Activated CD4-positive, alpha-beta T cell treated with anti-CD3 and anti-CD28 coated beads, Interleukin-2, amount 50 U/mL, for 24 hours (primary cell): ENCODE measurements around the gene SLC35E2B.

Experiments
- DNase-seq, 2 donors: peaks; one replicate each; pipeline ENCODE4 v3.0.0-alpha.2; 2020; ENCODE audit warnings: low read depth in 1 of 2, low spot score in 1 of 2

Gene SLC35E2B

DNA sequence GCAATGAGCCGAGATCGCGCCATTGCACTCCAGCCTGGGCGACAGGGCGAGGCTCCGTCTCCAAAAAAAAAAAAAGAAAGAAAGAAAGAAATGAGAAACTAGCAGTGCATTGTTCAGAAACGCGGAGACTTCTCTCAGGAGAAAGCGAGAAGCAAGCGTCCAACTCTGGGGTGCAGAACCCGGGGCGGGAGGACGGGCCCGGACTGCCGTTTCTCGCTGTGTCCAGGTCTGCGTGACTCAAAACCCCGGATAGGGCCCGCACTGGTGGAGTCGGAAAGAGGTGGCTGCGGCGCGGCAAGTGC, 77.7 kb downstream of the SLC35E2B start:
- no peak for DNase-seq

DNA sequence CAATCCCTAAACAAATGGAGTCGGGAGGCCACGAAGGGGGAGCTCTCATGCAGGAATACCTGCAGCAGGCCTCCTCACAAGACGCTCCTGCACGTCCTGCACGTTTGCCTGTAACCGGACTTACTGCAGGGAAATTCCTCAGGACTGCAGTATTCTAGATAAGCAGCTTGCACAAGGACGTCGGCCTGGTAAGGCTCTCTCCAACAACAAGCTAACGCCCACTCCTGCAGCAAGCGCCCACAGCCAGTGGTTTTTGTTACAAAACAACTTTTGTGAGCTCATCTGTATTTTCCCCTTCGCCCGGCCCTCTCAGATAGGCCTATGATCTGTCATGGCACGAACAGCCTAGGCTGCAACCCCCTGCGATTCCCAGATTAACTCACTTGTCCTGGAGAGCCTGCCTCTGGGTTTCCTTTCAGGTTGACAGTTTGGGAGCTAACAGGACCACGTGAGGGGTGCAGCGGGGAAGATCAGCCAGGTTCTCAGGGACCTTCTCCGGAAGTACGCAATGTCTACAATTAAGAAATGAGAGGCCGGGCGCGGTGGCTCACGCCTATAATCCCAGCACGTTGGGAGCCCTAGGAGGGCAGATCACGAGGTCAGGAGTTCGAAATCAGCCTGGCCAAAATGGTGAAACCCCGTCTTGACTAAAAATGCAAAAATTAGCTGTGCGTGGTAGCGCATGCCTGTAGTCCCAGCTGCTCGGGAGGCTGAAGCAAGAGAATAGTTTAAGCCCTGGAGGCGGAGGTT, 78.2 kb downstream of the SLC35E2B start:
- DNase-seq, result peak; percentile 33 to 44

DNA sequence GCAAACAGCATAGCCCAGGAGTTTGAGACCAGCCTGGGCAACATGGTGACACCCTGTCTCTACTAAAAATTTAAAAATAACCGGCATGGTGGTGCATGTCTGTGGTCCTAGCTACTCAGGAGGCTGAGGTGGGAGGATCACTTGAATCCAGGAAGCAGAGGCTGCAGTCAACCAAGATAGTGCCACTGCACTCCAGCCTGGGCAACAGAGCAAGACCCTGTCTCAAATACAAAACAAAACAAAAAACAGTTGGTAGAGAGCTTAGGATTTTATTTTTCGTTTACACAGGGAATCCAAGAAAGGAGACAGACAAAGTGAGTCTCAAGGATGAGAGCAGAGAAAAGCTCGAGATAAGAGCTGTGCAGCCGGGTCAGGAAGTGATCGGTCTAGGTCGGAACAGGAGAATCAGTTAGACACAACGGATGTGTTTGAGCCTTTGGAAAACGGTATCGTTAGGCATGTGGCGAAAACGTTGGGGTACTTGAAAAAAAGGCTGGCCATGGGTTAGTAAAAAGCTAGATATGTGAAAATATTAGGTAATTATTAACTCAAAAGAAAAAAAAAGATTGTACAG, 79.0 kb downstream of the SLC35E2B start:
- no peak for DNase-seq

DNA sequence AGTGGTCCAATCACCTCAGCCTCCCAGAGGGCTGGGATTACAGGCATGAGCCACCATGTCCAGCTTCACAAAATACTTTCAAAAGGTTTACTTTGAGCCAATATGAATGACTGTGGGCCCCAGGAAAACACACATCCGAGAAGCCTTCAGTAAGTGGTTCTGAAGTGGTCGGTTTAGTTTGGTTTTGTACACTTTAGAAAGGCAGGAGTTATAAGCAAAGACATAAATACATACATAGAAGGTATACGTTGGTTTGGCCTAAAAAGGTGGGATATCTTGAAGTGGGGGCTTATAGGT, 80.5 kb downstream of the SLC35E2B start:
- DNase-seq, result no peak

DNA sequence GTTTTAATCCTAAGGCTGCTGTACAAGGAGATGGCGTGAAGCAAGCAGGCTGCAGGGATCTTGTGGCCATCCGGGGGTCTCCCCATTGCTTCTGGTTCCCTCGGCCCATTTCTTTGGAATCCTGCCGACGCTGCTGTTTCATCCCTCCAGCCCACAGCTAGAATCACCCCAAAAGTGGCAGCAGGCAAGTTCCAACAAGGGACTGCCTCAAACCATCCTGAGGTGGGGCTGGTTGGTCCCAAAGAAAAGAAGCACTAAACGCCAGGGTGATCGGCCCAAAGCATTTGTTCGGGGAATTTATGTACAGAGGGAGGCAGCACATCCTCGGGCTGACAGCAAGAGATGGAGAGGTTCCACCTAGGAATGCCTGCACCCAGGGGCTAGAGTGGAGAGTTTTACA, 81.8 kb downstream of the SLC35E2B start:
- no peak for DNase-seq

DNA sequence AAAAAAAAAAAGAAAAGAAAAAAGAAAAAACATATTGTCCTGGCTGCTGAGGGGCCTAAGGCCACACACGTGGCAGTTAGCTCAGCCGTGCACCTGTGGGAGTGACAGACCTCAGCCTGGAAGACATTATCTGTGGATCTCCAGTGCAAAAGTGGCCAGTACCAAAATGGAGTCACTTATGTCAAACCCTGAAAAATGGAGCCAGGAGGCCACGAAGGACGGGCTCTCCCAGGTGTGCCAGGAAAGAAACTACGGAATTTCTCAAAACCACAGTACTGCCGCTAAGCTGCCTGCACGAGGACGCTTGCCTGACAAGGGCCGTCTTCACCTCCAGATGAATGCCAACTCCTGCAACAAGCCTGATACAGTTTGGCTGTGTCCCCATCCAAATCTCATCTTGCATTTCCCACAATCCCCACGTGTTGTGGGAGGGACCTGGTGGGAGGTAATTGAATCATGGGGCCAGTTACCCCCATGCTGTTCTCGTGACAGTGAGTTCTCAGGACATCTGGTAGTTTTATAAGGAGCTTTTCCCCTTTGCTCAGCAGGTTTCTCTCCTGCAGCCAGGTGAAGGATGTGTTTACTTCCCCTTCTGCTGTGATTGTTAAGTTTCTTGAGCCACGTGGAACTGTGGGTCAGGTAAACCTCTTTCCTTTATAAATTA, 82.6 kb downstream of the SLC35E2B start:
- no peak for DNase-seq
